HEK293T (cell line): ENCODE data around the gene ARHGEF7.

Experiments
- CTCF ChIA-PET: fragments of 350-600 bp; formaldehyde crosslinking; extraction: SDS; loops from one replicate; lab custom pipeline; 2021; ENCODE audit warnings: antibody characterized with exemption, inconsistent platforms; lab: Yijun Ruan, JAX
- POLR2A ChIA-PET: fragments of 350-600 bp; formaldehyde crosslinking; extraction: SDS; loops from one replicate; lab custom pipeline; 2020; ENCODE audit warnings: antibody characterized with exemption, inconsistent platforms; lab: Yijun Ruan, JAX
- DNase-seq: peaks from one replicate; pipeline ENCODE4 v3.0.0; 2012; ENCODE audit warnings: mixed read lengths; ENCODE audit errors: extremely low spot score
- ARNT ChIP-seq: fragments of 450-650 bp; IDR thresholded peaks from 2 replicates; pipeline ENCODE4 v1.6.1; 2017; ENCODE audit warnings: mild to moderate bottlenecking
- BHLHE40 ChIP-seq: fragments of 450-650 bp; IDR thresholded peaks from 2 replicates; pipeline ENCODE4 v1.6.1; 2016; ENCODE audit warnings: mild to moderate bottlenecking, moderate library complexity, borderline replicate concordance
- CTBP1 ChIP-seq: fragments of 450-650 bp; IDR thresholded peaks from 2 replicates; pipeline ENCODE4 v1.6.1; 2016; ENCODE audit warnings: borderline replicate concordance
- ELF4 ChIP-seq: fragments of 450-650 bp; IDR thresholded peaks from 2 replicates; pipeline ENCODE4 v1.6.1; 2017; ENCODE audit warnings: antibody characterized with exemption
- FOXA1 ChIP-seq: fragments of 450-650 bp; IDR thresholded peaks from 2 replicates; pipeline ENCODE4 v1.6.1; 2016; ENCODE audit warnings: mild to moderate bottlenecking
- FOXK2 ChIP-seq: fragments of 450-650 bp; IDR thresholded peaks from 2 replicates; pipeline ENCODE4 v1.6.1; 2016; ENCODE audit warnings: mild to moderate bottlenecking
- FOXM1 ChIP-seq: fragments of 450-650 bp; IDR thresholded peaks from 2 replicates; pipeline ENCODE4 v1.6.1; 2017; ENCODE audit warnings: mild to moderate bottlenecking, borderline replicate concordance
- HDGF ChIP-seq: fragments of 450-650 bp; IDR thresholded peaks from 2 replicates; pipeline ENCODE4 v1.6.1; 2017; ENCODE audit warnings: antibody characterized with exemption, borderline replicate concordance
- L3MBTL2 ChIP-seq: fragments of 450-650 bp; conservative IDR thresholded peaks from 2 replicates; pipeline ENCODE4 v1.6.1; 2016; ENCODE audit warnings: mild to moderate bottlenecking
- LEF1 ChIP-seq: fragments of 450-650 bp; IDR thresholded peaks from 2 replicates; pipeline ENCODE4 v1.6.1; 2017; ENCODE audit warnings: mild to moderate bottlenecking, borderline replicate concordance
- NFRKB ChIP-seq: fragments of 450-650 bp; IDR thresholded peaks from 2 replicates; pipeline ENCODE4 v1.6.1; 2016; ENCODE audit warnings: mild to moderate bottlenecking, moderate library complexity
- PKNOX1 ChIP-seq: fragments of 450-650 bp; IDR thresholded peaks from 2 replicates; pipeline ENCODE4 v1.6.1; 2016
- SP1 ChIP-seq: fragments of 450-650 bp; IDR thresholded peaks from 2 replicates; pipeline ENCODE4 v1.6.1; 2017
- SUZ12 ChIP-seq: fragments of 450-650 bp; IDR thresholded peaks from 2 replicates; pipeline ENCODE4 v1.6.1; 2016; ENCODE audit warnings: mild to moderate bottlenecking
- TARDBP ChIP-seq: fragments of 450-650 bp; IDR thresholded peaks from 2 replicates; pipeline ENCODE4 v1.6.1; 2016
- ZNF384 ChIP-seq: fragments of 450-650 bp; IDR thresholded peaks from 2 replicates; pipeline ENCODE4 v1.6.1; 2016

ARHGEF7 gene

DNA sequence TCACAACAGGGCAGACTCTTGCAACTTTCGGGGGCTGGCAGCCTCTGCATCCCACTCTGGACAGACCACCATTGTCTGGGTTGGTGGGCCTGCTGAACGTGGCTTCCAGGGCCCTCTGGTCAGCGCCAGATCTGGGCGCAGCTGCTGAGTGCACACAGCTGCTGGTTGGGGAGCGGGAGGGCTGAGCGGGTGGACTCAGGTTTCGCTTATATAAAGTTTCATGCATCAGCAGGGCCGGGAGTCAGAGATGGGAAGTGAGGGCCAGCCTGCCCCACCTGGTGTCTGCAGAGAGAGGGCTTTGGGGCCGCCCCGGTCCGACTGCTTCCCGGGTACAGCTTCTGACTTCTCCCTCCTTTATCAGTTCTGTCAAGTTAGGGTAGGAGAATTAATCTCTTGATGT is 6.9 kb downstream of the ARHGEF7 start:
- DNase-seq: no peak
- TF ChIP-seq SUZ12 (no peak), FOXM1 (no peak)
- CTCF ChIA-PET: no interaction called here
- POLR2A ChIA-PET: no interaction called here

- ChIA-PET POLR2A (no interaction called here), CTCF (no interaction called here)
- DNase-seq: no peak
- no peak for TF ChIP-seq SP1
- TF ChIP-seq FOXK2: no peak
- TF ChIP-seq SUZ12: no peak
- TF ChIP-seq CTBP1: no peak
Observed at GRCh38 chr13:111122631-111123030, 7.5 kb downstream of the ARHGEF7 start.

- ChIA-PET CTCF (no interaction called here), POLR2A (no interaction called here)
- no peak for DNase-seq
- TF ChIP-seq BHLHE40 (no peak), PKNOX1 (no peak)
Observed at GRCh38 chr13:111123221-111123620, 8.1 kb downstream of the ARHGEF7 start.

GRCh38 chr13:111123649-111124048 is 8.5 kb downstream of the ARHGEF7 start:
- ChIA-PET CTCF (no interaction called here), POLR2A (no interaction called here)
- no peak for DNase-seq
- TF ChIP-seq FOXK2: no peak
- TF ChIP-seq FOXM1: no peak
- TF ChIP-seq ARNT: no peak
- no peak for TF ChIP-seq HDGF
- TF ChIP-seq LEF1: no peak
- TF ChIP-seq SP1: no peak
- TF ChIP-seq BHLHE40: no peak
- no peak for TF ChIP-seq NFRKB
- TF ChIP-seq SUZ12: no peak
- TF ChIP-seq CTBP1: no peak
- no peak for TF ChIP-seq PKNOX1
- no peak for TF ChIP-seq ELF4

DNA sequence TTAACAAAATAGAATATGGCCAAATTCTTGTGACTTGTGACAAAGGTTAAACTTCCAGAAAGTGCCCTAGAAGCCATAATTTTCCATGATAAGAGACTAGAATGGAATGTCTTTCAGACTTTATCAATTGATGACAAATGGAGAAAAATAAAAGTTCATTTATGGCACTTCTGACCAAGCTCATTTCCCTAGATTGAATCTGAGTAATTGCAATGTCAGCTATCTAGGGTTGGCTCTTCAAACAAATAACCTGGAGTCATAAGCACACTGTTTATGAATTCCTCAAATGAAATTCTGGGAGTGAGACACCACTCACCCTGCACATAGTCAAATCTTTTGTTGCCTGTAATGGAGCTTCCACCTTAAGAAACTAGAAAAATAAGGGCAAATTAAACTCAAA is 11.4 kb downstream of the ARHGEF7 start:
- CTCF ChIA-PET: no interaction called here
- POLR2A ChIA-PET: no interaction called here
- DNase-seq: no peak
- TF ChIP-seq PKNOX1 (no peak), LEF1 (no peak), FOXA1 (no peak), FOXM1 (no peak), ZNF384 (no peak), CTBP1 (no peak), SUZ12 (no peak), ARNT (no peak), BHLHE40 (no peak), HDGF (no peak), NFRKB (no peak), TARDBP (no peak), FOXK2 (no peak), L3MBTL2 (no peak), SP1 (no peak)

DNA sequence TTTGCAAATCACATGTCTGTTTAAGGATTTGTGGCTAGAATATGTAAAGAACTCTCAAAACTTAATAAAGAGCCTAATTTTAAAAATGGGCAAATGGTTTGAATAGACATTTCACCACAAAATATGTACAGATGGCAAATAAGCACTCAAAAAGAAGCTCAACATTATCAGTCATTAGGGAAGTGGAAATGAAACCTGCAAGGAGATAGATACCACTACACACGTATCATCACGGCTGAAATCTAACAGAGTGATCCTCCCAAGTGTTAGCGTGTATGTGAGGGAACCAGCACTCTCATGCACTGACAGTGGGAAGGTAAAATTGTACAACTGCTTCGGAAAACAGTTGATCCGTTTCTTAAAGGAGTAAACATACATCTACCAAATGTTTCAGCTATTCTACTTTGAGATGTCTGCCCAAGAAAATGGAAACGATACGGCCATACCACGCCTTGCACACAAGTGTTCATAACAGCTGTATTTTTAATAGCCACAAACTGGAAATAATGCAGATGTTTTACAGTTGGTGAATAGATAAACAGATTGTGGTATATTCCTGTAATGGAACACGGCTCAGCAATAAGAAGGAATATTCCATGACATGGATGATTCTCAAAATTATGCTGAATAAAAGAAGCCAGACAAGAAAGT is 14.5 kb downstream of the ARHGEF7 start:
- CTCF ChIA-PET: no interaction called here
- no peak for TF ChIP-seq SP1
- TF ChIP-seq SUZ12: no peak
- TF ChIP-seq BHLHE40: no peak
- no peak for TF ChIP-seq ELF4
- no peak for DNase-seq
- POLR2A ChIA-PET: no interaction called here

DNA sequence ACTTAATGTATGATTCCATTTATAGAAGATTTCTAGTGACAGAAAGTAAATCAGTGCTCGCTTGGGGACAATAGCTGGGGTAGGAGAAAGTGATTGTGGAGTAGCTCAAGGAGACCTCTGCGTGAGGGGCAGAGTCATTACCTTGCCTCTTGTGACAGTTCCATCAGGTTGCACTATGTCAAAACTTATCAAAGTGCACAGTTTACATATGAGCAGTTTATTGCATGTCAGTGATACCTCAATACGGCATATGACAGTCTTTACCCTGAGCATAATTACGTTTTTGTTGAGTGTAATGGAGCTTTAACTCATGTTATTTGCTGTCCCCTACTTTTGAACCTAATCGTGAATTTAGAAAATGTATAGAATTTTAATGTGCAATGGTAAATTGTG is 15.0 kb downstream of the ARHGEF7 start:
- ChIA-PET POLR2A (no interaction called here), CTCF (no interaction called here)

More for the DNA sequence above, 15.0 kb downstream of the ARHGEF7 start:
- no peak for DNase-seq
- TF ChIP-seq ARNT: no peak
- no peak for TF ChIP-seq ELF4
- no peak for TF ChIP-seq PKNOX1
- no peak for TF ChIP-seq HDGF
- no peak for TF ChIP-seq SP1
- TF ChIP-seq L3MBTL2: no peak
- no peak for TF ChIP-seq SUZ12
- no peak for TF ChIP-seq FOXA1
- no peak for TF ChIP-seq TARDBP
- no peak for TF ChIP-seq BHLHE40
- no peak for TF ChIP-seq FOXK2
- no peak for TF ChIP-seq ZNF384
- no peak for TF ChIP-seq CTBP1
- TF ChIP-seq LEF1: no peak
- no peak for TF ChIP-seq FOXM1
- TF ChIP-seq NFRKB: no peak
